IMR-90 (cell line): Measurements from ENCODE around the gene SARDH. TPM values are rescaled to one million over a fixed set of nuclear protein-coding genes. Genes with fewer than 3 reads are reported as not detected.

Experiments
- ATAC-seq: fragments of 200-7000 bp; cut with Tn5 transposase; 2 replicates; pipeline ENCODE4 v1.9.1; 2020; ENCODE audit warnings: low read depth, mild to moderate bottlenecking, moderate library complexity
- BruUV-seq: library from RNA; stranded (reverse); fragments of 400-500 nt; replicated peaks from 2 replicates; lab custom pipeline; 2021; lab: Mats Ljungman, UMichigan
- CTCF ChIA-PET: fragments of 300-600 bp; formaldehyde crosslinking; extraction: SDS; loops from one replicate; lab custom pipeline; 2021; ENCODE audit warnings: antibody characterized with exemption; lab: Yijun Ruan, JAX
- POLR2A ChIA-PET: fragments of 300-600 bp; sonication (Branson Sonifier 250); formaldehyde crosslinking; loops from one replicate; lab custom pipeline; 2022; ENCODE audit warnings: antibody characterized with exemption; ENCODE audit not compliant: unreplicated experiment; lab: Charles Lee
- DNase-seq: peaks from one replicate; pipeline ENCODE4 v3.0.0; 2013
- H2AFZ ChIP-seq: replicated peaks from 2 replicates; pipeline ENCODE3; 2013; ENCODE audit warnings: low read length, mild to moderate bottlenecking; ENCODE audit not compliant: poor library complexity
- H2AK5ac ChIP-seq: 2 replicates; pipeline ENCODE4 v1.6.1; 2013; ENCODE audit warnings: low read depth, low read length, inconsistent platforms
- H2AK9ac ChIP-seq: replicated peaks from 2 replicates; pipeline ENCODE3; 2013; ENCODE audit warnings: mild to moderate bottlenecking, low read depth, low read length, moderate library complexity; ENCODE audit not compliant: poor library complexity
- H2BK120ac ChIP-seq: 2 replicates; pipeline ENCODE4 v1.6.1; 2013; ENCODE audit warnings: low read depth, low read length, inconsistent platforms
- H2BK15ac ChIP-seq: 3 replicates; pipeline ENCODE4 v1.6.1; 2013; ENCODE audit warnings: low read depth, low read length, inconsistent platforms
- H2BK20ac ChIP-seq: 2 replicates; pipeline ENCODE4 v1.6.1; 2013; ENCODE audit warnings: low read depth, mild to moderate bottlenecking, inconsistent platforms, low read length, moderate library complexity
- H2BK5ac ChIP-seq: 2 replicates; pipeline ENCODE4 v1.6.1; 2013; ENCODE audit warnings: mild to moderate bottlenecking, low read depth, low read length, inconsistent platforms; ENCODE audit not compliant: poor library complexity, severe bottlenecking
- H3K14ac ChIP-seq: replicated peaks from 2 replicates; pipeline ENCODE4 v1.6.1; 2013; ENCODE audit warnings: low read depth, low read length, inconsistent platforms
- H3K18ac ChIP-seq: 2 replicates; pipeline ENCODE4 v1.6.1; 2013; ENCODE audit warnings: low read depth, low read length, control low read depth
- H3K23ac ChIP-seq: 2 replicates; pipeline ENCODE4 v1.6.1; 2013; ENCODE audit warnings: low read depth, low read length, inconsistent platforms
- H3K27ac ChIP-seq: 2 replicates; pipeline ENCODE4 v1.5.1; 2013; ENCODE audit warnings: mild to moderate bottlenecking, control low read depth, low read length; ENCODE audit not compliant: insufficient read depth
- H3K27me3 ChIP-seq: 2 replicates; pipeline ENCODE4 v1.6.1; 2013; ENCODE audit warnings: low read length; ENCODE audit not compliant: control insufficient read depth, insufficient read depth
- H3K36me3 ChIP-seq: 2 replicates; pipeline ENCODE4 v1.6.1; 2013; ENCODE audit warnings: low read length, mixed read lengths; ENCODE audit not compliant: control insufficient read depth, insufficient read depth
- H3K4ac ChIP-seq: 2 replicates; pipeline ENCODE4 v1.6.1; 2013; ENCODE audit warnings: low read depth, low read length, inconsistent platforms
- H3K4me1 ChIP-seq: 2 replicates; pipeline ENCODE4 v1.6.1; 2013; ENCODE audit warnings: low read length, mixed read lengths; ENCODE audit not compliant: control insufficient read depth, insufficient read depth
- H3K4me2 ChIP-seq: 2 replicates; pipeline ENCODE4 v1.6.1; 2013; ENCODE audit warnings: low read depth, mild to moderate bottlenecking, control low read depth, low read length, moderate library complexity
- H3K4me3 ChIP-seq: 2 replicates; pipeline ENCODE4 v1.5.1; 2013; ENCODE audit warnings: low read depth, mild to moderate bottlenecking, control low read depth, low read length, moderate library complexity; ENCODE audit not compliant: insufficient read depth
- H3K56ac ChIP-seq: 2 replicates; pipeline ENCODE4 v1.6.1; 2013; ENCODE audit warnings: low read length, inconsistent platforms; ENCODE audit not compliant: insufficient read depth; ENCODE audit errors: extremely low read depth
- H3K79me1 ChIP-seq, 2 experiments: 2 replicates each; pipeline ENCODE4 v1.6.1; 2013; ENCODE audit warnings: low read length in 2 of 2, inconsistent platforms in 1 of 2, low read depth in 1 of 2
- H3K9ac ChIP-seq: 2 replicates; pipeline ENCODE4 v1.6.1; 2013; ENCODE audit warnings: low read depth, low read length, control low read depth
- H3K9me1 ChIP-seq: 2 replicates; pipeline ENCODE4 v1.6.1; 2013; ENCODE audit warnings: low read length, inconsistent platforms; ENCODE audit not compliant: insufficient read depth
- H3K9me3 ChIP-seq: 2 replicates; pipeline ENCODE4 v1.6.1; 2013; ENCODE audit warnings: low read length; ENCODE audit not compliant: control insufficient read depth, insufficient read depth
- H4K20me1 ChIP-seq: 2 replicates; pipeline ENCODE4 v1.6.1; 2013; ENCODE audit warnings: low read length, inconsistent platforms; ENCODE audit not compliant: insufficient read depth
- H4K5ac ChIP-seq: 2 replicates; pipeline ENCODE4 v1.6.1; 2013; ENCODE audit warnings: mild to moderate bottlenecking, low read depth, low read length, control low read depth
- H4K8ac ChIP-seq, 2 experiments: 2 replicates each; pipeline ENCODE4 v1.6.1; 2013; ENCODE audit warnings: low read depth in 2 of 2, low read length in 2 of 2, control low read depth in 1 of 2, inconsistent platforms in 1 of 2
- H4K91ac ChIP-seq: 2 replicates; pipeline ENCODE4 v1.6.1; 2013; ENCODE audit warnings: low read depth, low read length, inconsistent platforms; ENCODE audit not compliant: insufficient read depth
- BHLHE40 ChIP-seq: fragments of 150-350 bp; IDR thresholded peaks from 2 replicates; pipeline ENCODE4 v1.6.1; 2016; ENCODE audit warnings: mild to moderate bottlenecking, low read depth, low read length
- CEBPB ChIP-seq: IDR thresholded peaks from 2 replicates; pipeline ENCODE4 v1.6.1; 2012; ENCODE audit warnings: low read depth, low read length, improper control_type of control experiment
- CHD1 ChIP-seq: IDR thresholded peaks from 2 replicates; pipeline ENCODE4 v1.6.1; 2012; ENCODE audit warnings: low read depth, low read length, improper control_type of control experiment
- CTCF ChIP-seq: conservative IDR thresholded peaks from 2 replicates; pipeline ENCODE4 v1.5.1; 2012; ENCODE audit warnings: mild to moderate bottlenecking, low read depth, low read length, improper control_type of control experiment
- FOS ChIP-seq: fragments of 150-350 bp; IDR thresholded peaks from 2 replicates; pipeline ENCODE4 v1.6.1; 2016; ENCODE audit warnings: low read depth, low read length
- MAFK ChIP-seq: IDR thresholded peaks from 2 replicates; pipeline ENCODE4 v1.6.1; 2012; ENCODE audit warnings: low read depth, low read length, improper control_type of control experiment
- MAZ ChIP-seq: IDR thresholded peaks from 2 replicates; pipeline ENCODE4 v1.6.1; 2012; ENCODE audit warnings: low read depth, mild to moderate bottlenecking, low read length, improper control_type of control experiment, moderate library complexity, borderline replicate concordance
- MXI1 ChIP-seq: IDR thresholded peaks from 2 replicates; pipeline ENCODE4 v1.6.1; 2012; ENCODE audit warnings: low read depth, mild to moderate bottlenecking, low read length, moderate library complexity, borderline replicate concordance
- NFE2L2 ChIP-seq: fragments of 150-350 bp; IDR thresholded peaks from 2 replicates; pipeline ENCODE4 v1.6.1; 2016; ENCODE audit warnings: low read depth, mild to moderate bottlenecking, low read length
- POLR2A ChIP-seq: IDR thresholded peaks from 2 replicates; pipeline ENCODE4 v1.6.1; 2012; ENCODE audit warnings: mild to moderate bottlenecking, low read depth, low read length
- RAD21 ChIP-seq: IDR thresholded peaks from 2 replicates; pipeline ENCODE4 v1.6.1; 2012; ENCODE audit warnings: low read length, improper control_type of control experiment
- RCOR1 ChIP-seq: IDR thresholded peaks from 2 replicates; pipeline ENCODE4 v1.6.1; 2012; ENCODE audit warnings: mild to moderate bottlenecking, low read length, improper control_type of control experiment; ENCODE audit not compliant: insufficient replicate concordance
- RFX5 ChIP-seq: IDR thresholded peaks from 2 replicates; pipeline ENCODE4 v1.8.0; 2012; ENCODE audit warnings: low read depth, mild to moderate bottlenecking, low read length, moderate library complexity
- SMC3 ChIP-seq: fragments of 150-350 bp; IDR thresholded peaks from 2 replicates; pipeline ENCODE4 v1.6.1; 2016; ENCODE audit warnings: low read depth, mild to moderate bottlenecking, antibody characterized with exemption, low read length, moderate library complexity
- USF2 ChIP-seq: fragments of 150-350 bp; IDR thresholded peaks from 2 replicates; pipeline ENCODE4 v1.6.1; 2017; ENCODE audit warnings: mild to moderate bottlenecking, antibody characterized with exemption, low read length, low read depth
- WGBS, 2 experiments: methylation state at CpG; one replicate each; pipeline versions ENCODE4 v1.1.5 to v1.1.7; 2013; ENCODE audit warnings: missing lambda C conversion rate in 2 of 2; ENCODE audit not compliant: insufficient read length in 1 of 2; ENCODE audit errors: extremely low coverage in 2 of 2; 5-methylcytosine and 5-hydroxymethylcytosine counted together
- dilution Hi-C: fragments of 300-500 bp; cut with HindIII; formaldehyde crosslinking; loops from one replicate; pipeline ENCODE4 v1.14.3; 2018; ENCODE audit warnings: low sequenced_read_pairs; ENCODE audit not compliant: unreplicated experiment
- in situ Hi-C: fragments of 300-500 bp; cut with MboI; formaldehyde crosslinking; loops from 3 replicates; pipeline ENCODE4 v1.14.3; 2019; ENCODE audit warnings: low sequenced_read_pairs, inconsistent platforms, mixed read lengths
- intact Hi-C: fragments of 100-400 bp; cut with micrococcal nuclease; formaldehyde crosslinking; loops from 2 replicates; pipeline ENCODE4 v1.10.0; 2022
- polyA plus RNA-seq, 3 experiments: library from polyadenylated mRNA; depleted of rRNA; stranded (reverse); fragments of >200 nt; gene quantifications; 2 replicates each; pipeline ENCODE4 v1.2.3, GENCODE V29; 2012; ENCODE audit warnings: low replicate concordance in 1 of 3
- total RNA-seq: library from RNA; depleted of rRNA; stranded (reverse); fragments of >200 nt; gene quantifications from 2 replicates; pipeline ENCODE4 v1.2.3, GENCODE V29; 2012
- TF ChIP-seq, protein P1 (sequence below): fragments of 150-350 bp; IDR thresholded peaks from 2 replicates; pipeline ENCODE4 v1.6.1; 2016; ENCODE audit warnings: low read depth, mild to moderate bottlenecking, low read length, moderate library complexity, borderline replicate concordance

Gene SARDH
- total and polyA plus RNA-seq, 2 of the 4 experiments (the other 2 are of a cell fraction): 5.0 to 7.5 TPM

GRCh38 chr9:133742849-133743444 lies 4.8 kb upstream of the SARDH start:
- Histone ChIP-seq H2AFZ (peak overlapping the region; percentile 2), H3K36me3 (no peaks in the 10 kb centered on the region), H3K4ac (no peak overlapping the region), H2AK5ac (no peak overlapping the region), H2BK15ac (no peak overlapping the region), H3K9me1 (peaks cover 4% of the 10 kb centered on the region; the same call in 1 of the 2 replicates), H3K56ac (no peak overlapping the region), H3K79me1 (no peaks in the 10 kb centered on the region), H4K5ac (no peak overlapping the region), H3K4me3 (no peak overlapping the region), H2BK5ac (no peak overlapping the region), H3K9me3 (no peaks in the 10 kb centered on the region), H2AK9ac (no peak overlapping the region), H4K91ac (no peak overlapping the region), H3K18ac (no peak overlapping the region), H3K14ac (no peak overlapping the region), H4K20me1 (no peaks in the 10 kb centered on the region), H3K4me2 (no peak overlapping the region), H3K4me1 (no peaks in the 10 kb centered on the region), H2BK20ac (no peak overlapping the region), H3K9ac (no peak overlapping the region), H3K27ac (no peak overlapping the region), H2BK120ac (no peak overlapping the region), H3K27me3 (peaks cover 7% of the 10 kb centered on the region), H3K23ac (no peak overlapping the region), H4K8ac (no peak overlapping the region)
- ChIA-PET POLR2A (no interaction called here), CTCF (interaction anchor here (0.6 to 1.7 kb wide), 6 partner anchors 10 to 250 kb away, joined by 3 to 4 read pairs (median 3); no protein-coding TSS in a partner anchor)
- dilution Hi-C loops: no loop called here
- 5% methylated on average over 4 of the region's 8 CpGs; no CpG with 5 or more reads in 1 of the 2 experiments for WGBS, 2 experiments
- TF ChIP-seq FOS (no peak), MXI1 (no peak), MAFK (no peak), RFX5 (no peak), MAZ (no peak), SMC3 (peak; percentile 39; the same call in 1 of the 2 replicates), BHLHE40 (no peak), CTCF (peak; percentile 91), NFE2L2 (no peak), RCOR1 (no peak), USF2 (no peak), CEBPB (no peak), CHD1 (no peak), POLR2A (no peak), RAD21 (peak; percentile 64)
- TF ChIP-seq, protein P1, sequence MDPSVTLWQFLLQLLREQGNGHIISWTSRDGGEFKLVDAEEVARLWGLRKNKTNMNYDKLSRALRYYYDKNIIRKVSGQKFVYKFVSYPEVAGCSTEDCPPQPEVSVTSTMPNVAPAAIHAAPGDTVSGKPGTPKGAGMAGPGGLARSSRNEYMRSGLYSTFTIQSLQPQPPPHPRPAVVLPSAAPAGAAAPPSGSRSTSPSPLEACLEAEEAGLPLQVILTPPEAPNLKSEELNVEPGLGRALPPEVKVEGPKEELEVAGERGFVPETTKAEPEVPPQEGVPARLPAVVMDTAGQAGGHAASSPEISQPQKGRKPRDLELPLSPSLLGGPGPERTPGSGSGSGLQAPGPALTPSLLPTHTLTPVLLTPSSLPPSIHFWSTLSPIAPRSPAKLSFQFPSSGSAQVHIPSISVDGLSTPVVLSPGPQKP: no peak
- ATAC-seq (peak; percentile 88), DNase-seq (peak; percentile 57)
- intact Hi-C loops: no loop called here
- in situ Hi-C loops: no loop called here
- BruUV-seq: no TSS peak
